ENCODE measurements around the gene AIFM2. TPM values are rescaled to one million over a fixed set of nuclear protein-coding genes. Genes with fewer than 3 reads are reported as not detected.

Gene AIFM2
- total and polyA plus RNA-seq, 2 experiments from 2014 or later, result 5.4 to 6.6 TPM

GRCh38 chr10:70139997-70140250 lies 7.3 kb upstream of the AIFM2 start:
- no peak overlapping the region for H3K4me3 ChIP-seq
- H3K36me3 ChIP-seq, result no peaks in the 10 kb centered on the region
- no peaks in the 10 kb centered on the region for H3K9me3 ChIP-seq (ENCODE audit: low read depth)
- H3K4me1 ChIP-seq (ENCODE audit: low read depth), result no peaks in the 10 kb centered on the region
- DNase-seq (ENCODE audit: low read depth in 1 of 2, low spot score in 1 of 2), result no peak
- no peak overlapping the region for H3K27ac ChIP-seq
- TF ChIP-seq CTCF (IDR thresholded peaks at IDR 0.05; ENCODE audit: low read depth, low read length), result no peak
- no peaks in the 10 kb centered on the region for H3K27me3 ChIP-seq

DNA sequence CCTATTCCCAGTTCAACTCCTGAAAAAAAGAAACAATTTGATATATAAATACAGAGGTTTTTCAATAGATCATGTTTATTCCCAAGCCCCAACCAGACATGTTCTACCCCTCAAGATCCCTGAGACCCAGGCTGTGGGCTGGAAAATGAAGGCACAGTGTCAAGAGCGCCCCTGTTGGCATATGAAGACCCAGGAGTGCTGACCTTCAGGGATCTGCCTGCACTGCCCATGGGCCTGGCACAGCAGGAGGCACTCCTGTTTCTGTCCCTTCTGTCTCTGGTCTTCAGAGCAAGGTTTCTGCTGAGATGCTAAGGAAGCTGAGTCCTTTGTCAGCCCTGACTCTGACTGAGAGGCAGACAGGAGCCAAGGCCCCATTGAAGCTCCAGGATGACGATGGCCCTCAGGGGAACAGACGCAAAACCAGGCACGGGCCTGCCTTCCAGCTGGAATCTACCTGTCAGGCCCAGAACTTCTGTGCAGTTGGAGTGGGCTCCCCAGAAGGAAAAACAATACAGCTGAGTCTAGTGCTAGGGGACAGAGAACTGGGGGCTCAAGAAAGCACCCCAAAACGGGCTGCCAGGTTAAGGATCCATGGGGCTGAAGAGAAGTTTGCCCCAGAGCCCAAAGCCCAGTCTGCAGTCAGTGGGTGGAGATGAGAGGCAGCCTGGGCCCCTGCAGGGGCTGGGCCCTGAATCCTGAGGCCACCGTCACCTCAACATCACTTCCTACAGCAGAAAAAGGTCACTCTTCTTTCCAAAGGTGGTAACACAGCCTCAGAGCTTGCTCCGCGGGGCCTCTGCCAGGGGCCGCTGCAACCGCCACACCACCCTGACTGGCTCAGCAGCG lies 6.7 kb upstream of the AIFM2 start:
- no peaks in the 10 kb centered on the region for H3K27me3 ChIP-seq
- no peak overlapping the region for H3K27ac ChIP-seq
- no peaks in the 10 kb centered on the region for H3K4me1 ChIP-seq (ENCODE audit: low read depth)
- H3K9me3 ChIP-seq (ENCODE audit: low read depth), result no peaks in the 10 kb centered on the region
- TF ChIP-seq CTCF (IDR thresholded peaks at IDR 0.05; ENCODE audit: low read depth, low read length), result no peak
- no peak for DNase-seq (ENCODE audit: low read depth in 1 of 2, low spot score in 1 of 2)
- H3K4me3 ChIP-seq, result no peak overlapping the region
- H3K36me3 ChIP-seq, result no peaks in the 10 kb centered on the region

- peaks cover 10% of the 10 kb centered on the region for H3K27me3 ChIP-seq
- TF ChIP-seq CTCF (IDR thresholded peaks at IDR 0.05; ENCODE audit: low read depth, low read length), result no peak
- H3K4me3 ChIP-seq, result no peak overlapping the region
Observed at GRCh38 chr10:70137927-70138883, 5.6 kb upstream of the AIFM2 start.

GRCh38 chr10:70137135-70137534 lies 4.5 kb upstream of the AIFM2 start:
- H3K4me1 ChIP-seq (ENCODE audit: low read depth), result peaks cover 4% of the 10 kb centered on the region
- no peak overlapping the region for H3K4me3 ChIP-seq
- peaks cover 19% of the 10 kb centered on the region for H3K27me3 ChIP-seq
- no peaks in the 10 kb centered on the region for H3K9me3 ChIP-seq (ENCODE audit: low read depth)
- H3K27ac ChIP-seq, result no peak overlapping the region
- DNase-seq (ENCODE audit: low read depth in 1 of 2, low spot score in 1 of 2), result no peak
- H3K36me3 ChIP-seq, result no peaks in the 10 kb centered on the region
- no peak for TF ChIP-seq CTCF (IDR thresholded peaks at IDR 0.05; ENCODE audit: low read depth, low read length)

More at GRCh38 chr10:70137927-70138883, 5.6 kb upstream of the AIFM2 start:
- Histone ChIP-seq H3K27ac (no peak overlapping the region), H3K9me3 (ENCODE audit: low read depth) (no peaks in the 10 kb centered on the region), H3K4me1 (ENCODE audit: low read depth) (peaks cover under 1% of the 10 kb centered on the region), H3K36me3 (no peaks in the 10 kb centered on the region)
- no peak for DNase-seq (ENCODE audit: low read depth in 1 of 2, low spot score in 1 of 2)

DNA sequence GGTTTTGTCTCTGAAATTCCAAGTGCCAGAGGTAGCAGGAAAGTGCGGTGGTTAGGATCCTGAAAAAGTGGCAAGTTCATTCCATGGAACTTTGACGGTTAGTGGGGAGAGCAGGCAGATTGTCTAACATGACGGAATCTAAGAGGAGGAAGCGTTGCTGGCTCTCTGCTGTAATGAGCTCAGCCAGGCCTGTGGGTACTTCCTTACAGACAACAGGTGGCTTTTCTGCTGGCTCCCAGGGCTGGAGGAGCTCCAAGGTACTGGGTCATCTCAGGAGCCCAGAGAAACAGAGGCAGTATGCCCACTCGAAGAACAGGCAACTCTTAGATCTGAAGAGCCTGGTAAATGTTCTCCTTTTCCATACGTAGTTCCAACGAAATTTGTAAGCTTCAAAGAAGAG lies 3.1 kb upstream of the AIFM2 start:
- Histone ChIP-seq H3K27me3 (peaks cover 33% of the 10 kb centered on the region), H3K4me1 (ENCODE audit: low read depth) (peaks cover 4% of the 10 kb centered on the region), H3K4me3 (no peak overlapping the region), H3K9me3 (ENCODE audit: low read depth) (no peaks in the 10 kb centered on the region), H3K36me3 (no peaks in the 10 kb centered on the region), H3K27ac (no peak overlapping the region)
- no peak for TF ChIP-seq CTCF (IDR thresholded peaks at IDR 0.05; ENCODE audit: low read depth, low read length)
- DNase-seq (ENCODE audit: low read depth in 1 of 2, low spot score in 1 of 2), result no peak
